Stimulated activated CD8-positive, alpha-beta memory T cell treated with anti-CD3 and anti-CD28 coated beads, Interleukin-2, amount 100 ng/mL, for 48 hours (primary cell): Measurements from ENCODE around the gene CDKN1A.
"Not testable (repeated sequence)": the region's sequence is repeated elsewhere in the genome, so short reads cannot be mapped to it uniquely, and the experiment has no call there.

ENCODE experiments used
- DNase-seq, 2 donors: peaks; one replicate each; pipeline ENCODE4 v3.0.0-alpha.2; 2020; ENCODE audit warnings: low read depth in 2 of 2

The CDKN1A gene

GRCh38 chr6:36678488-36679042, at the start of gene CDKN1A:
TSS of gene CDKN1A (plus strand) at chr6:36678714. CDS start at chr6:36684102, 5,388 bp downstream.
- DNase-seq, result peak; percentile 63 to 71

DNA sequence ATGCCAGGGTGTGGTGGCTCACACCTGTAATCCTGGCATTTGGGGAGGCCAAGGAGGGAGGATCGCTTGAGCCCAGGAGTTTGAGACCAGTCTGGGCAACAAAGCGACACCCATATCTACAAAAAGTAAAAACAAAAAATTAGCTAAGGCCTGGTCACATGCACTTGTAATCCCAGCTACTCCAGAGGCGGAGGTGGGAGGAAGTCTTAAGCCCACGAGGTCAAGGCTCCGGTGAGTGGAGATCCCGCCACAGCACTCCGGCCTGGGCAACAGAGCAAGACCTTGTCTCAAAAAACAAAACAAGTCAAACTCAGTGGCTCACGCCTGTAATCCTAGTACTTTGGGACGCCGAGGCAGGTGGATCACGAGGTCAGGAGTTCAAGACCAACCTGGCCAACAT, 48.7 kb upstream of the CDKN1A start:
- DNase-seq, result no peak

DNA sequence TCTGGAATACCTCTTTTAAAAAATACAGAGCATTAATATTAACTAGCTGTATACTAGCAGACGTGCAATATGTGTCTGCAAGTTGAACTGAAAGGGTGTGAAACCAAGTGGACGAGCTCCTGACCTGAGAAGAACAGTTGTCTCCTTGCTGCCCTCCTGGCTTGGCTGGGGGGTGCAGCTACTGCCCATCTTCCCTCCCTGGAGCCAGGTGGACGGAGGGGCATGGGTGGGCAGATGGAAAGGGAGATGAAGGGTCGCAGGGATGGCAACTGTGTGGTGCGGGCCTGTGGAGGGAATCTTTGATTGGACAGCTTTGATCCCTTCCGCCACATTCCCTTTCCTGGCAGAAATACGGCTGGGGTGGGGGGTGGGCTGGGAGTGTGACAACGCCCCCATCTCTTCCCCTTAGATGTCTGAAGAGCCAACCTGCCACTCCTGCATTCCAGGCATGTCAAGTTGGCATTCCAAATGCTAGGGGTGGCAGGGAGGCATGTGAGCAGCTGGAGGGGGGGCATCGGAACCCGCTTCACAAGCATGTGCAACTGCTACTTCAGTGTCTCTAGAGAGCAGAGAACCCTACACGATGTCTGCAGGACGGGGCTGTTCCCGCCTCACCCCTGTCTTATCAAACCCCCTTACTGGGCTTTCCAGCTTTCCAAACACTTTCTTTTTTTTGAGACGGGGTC, 47.0 kb upstream of the CDKN1A start:
- DNase-seq, result no peak

DNA sequence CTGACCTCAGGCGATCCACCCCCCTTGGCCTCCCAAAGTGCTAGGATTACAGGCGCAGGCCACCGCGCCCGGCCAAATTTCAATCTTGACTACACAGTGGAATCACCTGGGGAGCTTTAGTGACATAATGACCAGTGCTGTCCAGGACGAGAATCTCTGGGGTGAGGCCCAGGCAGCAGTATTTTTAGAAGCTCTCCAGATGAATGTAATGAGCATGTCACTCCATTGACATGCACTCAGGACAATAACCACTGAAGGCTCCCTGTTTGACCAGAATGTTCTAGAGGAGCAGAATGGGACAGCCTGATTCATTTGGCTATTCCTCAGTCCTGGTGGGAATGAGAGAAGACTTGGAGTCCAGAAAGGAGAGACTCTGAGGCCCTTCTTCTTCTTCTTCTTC, 45.1 kb upstream of the CDKN1A start:
- DNase-seq, result no peak

GRCh38 chr6:36633915-36634314, 44.6 kb upstream of the CDKN1A start:
- DNase-seq, result no peak

DNA sequence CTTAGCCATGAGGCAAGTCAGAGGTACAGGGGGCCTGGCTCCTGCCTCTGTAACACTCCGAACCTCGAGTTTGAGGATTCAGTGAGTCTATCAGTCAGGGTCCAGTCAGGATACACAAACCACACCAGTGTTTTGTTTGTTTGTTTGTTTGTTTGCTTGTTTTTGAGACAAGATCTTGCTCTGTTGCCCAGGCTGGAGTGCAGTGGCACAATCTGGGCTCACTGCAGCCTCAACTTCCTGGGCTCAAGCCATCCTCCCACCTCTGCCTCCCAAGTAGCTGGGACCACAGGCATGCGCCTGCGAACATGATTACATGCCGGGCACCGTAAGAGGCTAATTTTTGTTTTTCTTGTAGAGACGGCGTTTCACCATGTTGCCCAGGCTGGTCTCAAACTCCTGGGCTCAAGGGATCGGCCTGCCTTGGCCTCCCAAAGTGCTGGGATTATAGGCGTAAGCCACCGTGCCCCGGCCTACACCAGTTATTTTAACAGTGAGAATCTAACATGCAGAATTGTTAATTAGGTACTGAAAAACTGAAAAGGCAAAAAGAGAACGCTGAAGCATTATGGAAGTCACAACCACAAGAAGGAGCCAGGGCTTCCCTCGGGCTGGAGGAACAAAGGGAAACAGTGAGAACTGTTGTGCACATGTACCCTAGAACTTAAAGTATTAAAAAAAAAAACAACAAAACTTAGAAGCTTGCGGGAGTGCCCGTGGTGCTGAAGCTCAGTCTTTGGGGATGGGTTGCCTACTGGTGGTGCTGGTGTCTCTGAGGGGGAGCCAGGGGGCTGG, 44.0 kb upstream of the CDKN1A start:
- no peak for DNase-seq

DNA sequence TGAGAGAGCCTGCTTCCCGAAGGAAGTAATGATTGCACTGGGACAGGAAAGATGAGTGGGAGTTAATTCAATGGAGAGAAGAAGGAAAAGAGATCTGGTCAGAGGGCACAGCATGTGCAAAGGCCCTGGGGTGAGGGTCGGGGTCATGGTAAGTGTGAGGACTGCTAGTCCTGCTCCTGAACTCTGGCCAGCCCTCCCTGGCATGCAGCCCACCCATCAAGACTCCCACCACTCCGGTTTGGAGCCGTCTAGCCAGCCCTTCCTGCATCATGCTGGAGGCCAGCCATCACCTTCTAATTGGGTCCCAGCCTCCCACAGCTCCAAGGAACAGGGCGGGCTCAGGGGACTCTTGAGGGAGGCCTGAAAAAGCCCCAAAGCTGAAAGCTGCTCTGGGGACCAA, 42.2 kb upstream of the CDKN1A start:
- DNase-seq, result no peak

DNA sequence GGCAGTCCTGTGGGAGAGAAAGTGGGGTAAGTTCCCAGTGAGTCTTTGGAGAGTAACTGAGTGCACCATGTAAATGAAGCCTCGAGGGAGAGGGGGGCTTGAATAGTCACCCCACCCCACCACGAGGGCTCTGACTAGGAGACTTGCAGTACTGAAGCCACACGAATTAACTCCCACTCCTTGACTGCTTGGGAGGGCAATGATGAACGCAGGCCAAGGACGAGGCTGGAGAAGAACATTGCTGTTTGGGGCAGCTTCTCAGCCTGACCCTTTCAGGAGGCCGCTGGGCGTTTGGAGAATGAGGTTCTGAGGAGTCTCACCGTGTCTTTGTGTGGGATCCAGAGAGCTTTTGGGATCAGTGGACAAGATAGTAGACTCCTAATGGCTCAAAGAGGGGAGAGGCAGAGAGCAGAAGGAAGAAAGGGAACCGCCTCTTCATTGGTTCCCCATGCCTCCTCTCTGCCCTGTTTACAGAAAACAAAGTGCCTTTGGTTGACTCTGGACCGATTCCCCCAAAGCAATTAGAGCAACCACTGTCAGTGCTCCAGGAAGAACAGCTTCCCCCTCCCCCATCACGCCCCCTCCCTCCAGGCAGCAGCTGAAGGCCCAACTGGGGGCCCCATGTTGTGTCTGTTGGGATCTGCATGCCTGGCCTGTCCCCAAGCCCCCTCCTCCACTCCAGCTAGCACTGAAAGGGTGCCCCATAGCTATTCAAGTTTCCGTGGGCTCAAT, 41.7 kb upstream of the CDKN1A start:
- DNase-seq, result no peak

DNA sequence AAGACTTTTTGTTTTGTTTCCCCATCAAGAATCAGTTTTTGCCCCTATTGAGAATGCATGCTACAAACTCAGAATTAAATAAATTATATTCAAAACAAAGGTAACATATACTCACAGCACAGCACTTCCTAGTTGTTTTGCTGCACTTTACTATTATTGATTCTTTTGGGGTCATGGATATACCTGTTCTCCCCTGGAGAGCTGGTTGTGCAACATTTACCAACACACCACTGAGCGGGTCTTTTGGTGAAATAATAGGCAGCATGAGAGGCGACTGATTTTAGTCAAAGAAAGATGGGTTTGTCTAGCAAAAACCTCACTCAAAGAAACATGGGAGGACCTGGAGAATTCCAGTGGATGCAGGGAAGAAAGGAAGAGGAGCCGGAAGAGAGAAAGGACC, 39.9 kb upstream of the CDKN1A start:
- no peak for DNase-seq

- DNase-seq, result no peak
These were observed 39.2 kb upstream of the CDKN1A start for GRCh38 chr6:36639171-36639808.

- DNase-seq, result no peak
These were observed 37.0 kb upstream of the CDKN1A start for GRCh38 chr6:36641543-36641942.

DNA sequence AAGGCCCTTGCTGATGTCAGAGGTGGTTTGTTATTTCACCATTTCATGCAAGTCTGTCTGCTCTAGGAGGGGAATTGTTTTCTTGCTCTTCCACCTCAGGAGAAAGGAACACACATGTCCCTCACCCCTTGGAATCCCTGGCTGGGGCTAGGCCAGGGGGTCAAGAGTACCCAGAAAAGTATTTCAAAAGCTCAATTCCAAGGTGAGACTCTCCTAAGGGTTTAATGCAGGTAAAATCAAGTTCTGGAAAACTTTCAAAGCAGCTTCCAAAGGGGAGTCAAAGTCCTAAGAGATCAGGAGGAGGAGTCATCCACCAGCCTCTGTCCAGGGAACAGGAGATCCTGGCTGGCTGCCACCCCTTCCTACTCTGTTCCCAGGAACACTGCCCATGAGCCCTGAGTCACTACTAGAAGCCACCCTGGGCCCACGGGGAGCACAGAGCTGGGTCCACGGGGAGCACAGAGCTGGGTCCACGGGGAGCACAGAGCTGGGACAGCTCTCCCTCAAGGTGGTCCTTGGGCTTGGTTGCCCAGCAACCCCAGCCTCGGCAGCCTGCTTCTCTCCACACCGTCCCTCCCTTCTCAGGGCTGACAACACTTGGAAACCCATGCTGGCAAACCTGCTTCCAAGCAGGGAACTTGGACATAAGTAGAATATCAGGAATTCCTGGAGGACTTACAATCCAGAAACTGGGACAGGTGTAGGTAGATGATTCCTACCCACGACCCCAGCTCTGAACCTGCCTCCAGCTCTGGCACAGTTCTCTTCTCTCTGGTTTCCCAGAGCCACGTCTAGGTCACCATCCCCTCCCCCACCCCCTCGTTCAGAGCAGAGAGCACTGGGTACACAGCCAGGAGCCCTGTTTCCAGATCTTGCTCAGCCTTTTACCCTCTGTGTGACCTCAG, 35.3 kb upstream of the CDKN1A start:
- DNase-seq, result no peak

GRCh38 chr6:36643977-36644376, 34.5 kb upstream of the CDKN1A start:
- DNase-seq, result no peak

DNA sequence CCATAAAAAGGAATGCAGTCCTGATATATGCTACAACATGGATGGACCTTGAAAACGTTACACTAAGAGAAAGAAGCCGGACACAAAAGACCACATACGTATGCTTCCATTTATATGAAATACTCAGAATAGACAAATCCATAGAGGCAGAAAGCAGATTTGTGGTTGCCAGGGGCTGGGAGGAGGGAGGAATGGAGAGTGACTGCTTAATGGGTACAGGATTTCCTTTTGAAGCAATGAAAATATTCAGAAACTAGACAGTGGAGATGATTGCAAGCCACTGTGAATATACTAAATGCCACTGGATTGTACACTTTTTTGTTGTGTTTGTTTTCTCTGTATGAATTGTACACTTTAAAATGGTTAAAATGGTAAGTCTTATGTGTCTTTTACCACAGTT, 29.4 kb upstream of the CDKN1A start:
- DNase-seq, result no peak

DNA sequence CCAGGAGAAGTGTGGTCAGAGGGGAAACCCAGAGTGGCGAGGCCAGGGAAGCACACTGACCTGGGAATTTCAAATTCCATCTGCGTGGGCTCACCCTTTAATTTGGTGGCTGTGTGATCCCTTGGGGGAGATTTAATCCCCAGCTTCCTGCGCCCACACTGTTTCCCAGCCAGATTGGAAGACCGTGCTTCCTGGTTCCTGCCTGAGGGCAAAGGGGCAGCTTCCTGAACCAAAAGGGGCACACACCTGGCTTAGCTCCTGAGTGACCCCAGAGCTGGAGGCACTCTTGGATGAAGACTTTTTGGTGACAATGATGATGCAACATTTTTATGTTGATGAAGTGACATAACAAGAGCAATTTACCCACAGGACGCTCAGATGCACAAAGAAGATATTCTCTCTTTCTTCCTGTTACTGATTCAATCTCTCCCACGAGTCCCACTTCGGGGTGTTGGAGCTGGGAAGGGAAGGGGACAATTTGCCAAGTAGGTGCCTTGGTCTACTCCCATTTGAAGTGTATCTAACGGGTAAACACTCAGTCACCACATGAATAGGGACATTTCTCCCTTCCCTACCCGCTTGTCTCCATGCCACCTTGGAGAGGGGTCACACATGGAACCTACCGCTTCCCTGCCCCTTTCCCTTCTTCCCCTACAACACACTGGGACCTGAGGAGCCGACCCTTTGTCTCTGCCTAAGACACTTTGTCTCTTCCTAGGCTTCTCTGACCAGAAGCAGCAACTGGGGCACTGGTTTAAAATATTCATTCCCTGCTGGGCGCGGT, 28.6 kb upstream of the CDKN1A start:
- no peak for DNase-seq

GRCh38 chr6:36650848-36651478, 27.6 kb upstream of the CDKN1A start:
- DNase-seq, result no peak

GRCh38 chr6:36651659-36652379, 26.7 kb upstream of the CDKN1A start:
- no peak for DNase-seq

DNA sequence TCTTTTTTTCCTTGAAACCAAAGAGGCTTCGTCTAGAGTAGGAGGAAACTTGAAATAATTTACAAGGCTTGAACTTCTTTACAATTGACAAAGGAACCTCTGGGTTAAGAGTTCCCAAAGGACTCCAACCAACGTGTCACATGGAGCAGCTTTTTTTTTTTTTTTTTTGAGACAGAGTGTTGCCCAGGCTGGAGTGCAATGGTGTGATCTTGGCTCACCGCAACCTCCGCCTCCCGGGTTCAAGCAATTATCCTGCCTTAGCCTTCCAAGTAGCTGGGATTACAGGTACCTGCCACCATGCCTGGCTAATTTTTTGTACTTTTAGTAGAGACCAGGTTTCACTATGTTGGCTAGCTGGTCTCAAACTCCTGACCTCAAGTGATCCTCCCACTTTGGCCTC, 24.0 kb upstream of the CDKN1A start:
- not testable (repeated sequence) for DNase-seq
